GM20431 (cell line): ENCODE results near the gene QPCTL.

Experiments
- in situ Hi-C: fragments of 300-500 bp; cut with MseI, MboI; formaldehyde crosslinking; loops from one replicate; pipeline ENCODE4 v1.15.0; 2020; ENCODE audit warnings: low sequenced_read_pairs; ENCODE audit not compliant: unreplicated experiment

Gene QPCTL

DNA sequence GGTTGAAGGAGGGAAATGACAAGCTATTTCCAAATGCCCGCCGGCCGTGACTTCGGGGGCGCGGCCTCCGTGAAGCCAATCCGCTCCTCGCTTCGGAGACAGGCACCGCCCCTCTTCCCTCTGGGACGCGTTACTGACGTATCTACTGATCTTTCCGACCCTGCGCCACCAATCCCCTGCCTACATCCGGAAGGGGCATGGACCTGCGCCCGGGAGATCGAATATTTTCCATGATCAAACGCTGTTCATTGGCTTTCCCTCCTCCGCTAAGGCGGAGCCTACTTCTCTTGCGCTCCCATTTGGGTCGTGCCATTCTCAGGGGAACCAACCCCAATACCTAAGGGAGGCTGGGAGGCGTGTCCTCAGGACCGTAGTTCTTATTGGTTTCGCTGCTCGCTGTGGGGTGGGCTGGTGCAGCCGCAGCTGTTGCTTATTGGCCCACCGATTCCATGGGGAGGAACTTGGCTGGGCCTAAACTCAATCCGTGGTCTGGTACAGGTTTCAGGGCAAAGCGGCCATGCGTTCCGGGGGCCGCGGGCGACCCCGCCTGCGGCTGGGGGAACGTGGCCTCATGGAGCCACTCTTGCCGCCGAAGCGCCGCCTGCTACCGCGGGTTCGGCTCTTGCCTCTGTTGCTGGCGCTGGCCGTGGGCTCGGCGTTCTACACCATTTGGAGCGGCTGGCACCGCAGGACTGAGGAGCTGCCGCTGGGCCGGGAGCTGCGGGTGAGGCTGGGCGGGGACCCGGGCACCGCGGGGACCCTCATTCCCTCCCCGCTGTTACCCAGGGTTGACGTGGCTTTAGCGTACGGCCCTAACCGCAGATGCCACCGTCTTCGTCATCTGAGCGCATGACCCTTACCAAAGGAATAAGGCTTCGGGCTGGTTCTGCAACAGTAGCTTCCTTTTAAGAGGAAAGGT lies at the start of gene QPCTL:
Gene QPCTL (plus strand): TSS at position 480 of the 919 bp plus-strand sequence. CDS start 38 bp downstream, at position 518.
- in situ Hi-C loops, result no loop called here

DNA sequence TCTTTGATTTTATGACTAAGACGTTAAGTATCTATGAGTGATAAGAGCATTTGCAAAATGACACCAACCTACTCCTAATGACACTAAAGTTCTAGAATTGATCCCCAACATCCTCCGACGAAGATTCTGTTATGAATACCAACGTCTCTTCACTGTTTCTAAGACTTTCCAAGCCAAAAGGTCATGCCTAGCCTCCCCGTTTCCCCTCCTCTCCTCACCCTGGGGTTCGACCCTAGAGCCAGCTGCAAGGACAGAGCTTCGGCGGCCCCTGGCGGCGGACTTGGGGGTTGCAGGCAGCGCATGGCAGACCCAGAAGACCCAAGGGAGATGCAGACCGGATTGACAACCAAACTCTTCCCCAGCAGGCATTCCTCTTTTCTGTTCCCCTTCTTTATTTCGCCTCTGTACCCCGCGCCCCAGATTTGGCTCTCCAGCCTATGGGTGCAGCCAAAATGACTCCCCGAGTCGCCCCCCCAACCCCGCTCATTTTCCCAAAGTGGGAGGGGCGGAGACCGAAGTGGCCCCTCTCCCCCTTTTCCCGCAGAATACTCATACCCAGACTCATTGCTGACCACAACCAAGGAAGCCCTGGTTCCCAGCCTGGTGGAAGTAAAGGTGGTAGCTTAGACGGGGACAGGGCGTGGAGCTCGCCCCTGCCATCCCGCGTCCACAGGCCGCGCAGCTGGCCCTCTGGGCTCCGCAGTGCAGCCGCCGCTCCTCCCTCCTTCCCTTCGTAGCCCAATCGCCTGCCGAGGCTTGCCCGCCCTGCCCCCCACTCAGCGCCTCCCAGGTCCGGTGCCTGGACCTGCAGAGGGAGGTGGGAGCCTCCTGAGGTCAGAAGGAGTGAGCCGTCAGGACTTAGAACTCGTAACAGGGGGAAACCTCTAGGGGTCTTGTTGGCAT lies 49.2 kb upstream of the QPCTL start:
- in situ Hi-C loops, result no loop called here

DNA sequence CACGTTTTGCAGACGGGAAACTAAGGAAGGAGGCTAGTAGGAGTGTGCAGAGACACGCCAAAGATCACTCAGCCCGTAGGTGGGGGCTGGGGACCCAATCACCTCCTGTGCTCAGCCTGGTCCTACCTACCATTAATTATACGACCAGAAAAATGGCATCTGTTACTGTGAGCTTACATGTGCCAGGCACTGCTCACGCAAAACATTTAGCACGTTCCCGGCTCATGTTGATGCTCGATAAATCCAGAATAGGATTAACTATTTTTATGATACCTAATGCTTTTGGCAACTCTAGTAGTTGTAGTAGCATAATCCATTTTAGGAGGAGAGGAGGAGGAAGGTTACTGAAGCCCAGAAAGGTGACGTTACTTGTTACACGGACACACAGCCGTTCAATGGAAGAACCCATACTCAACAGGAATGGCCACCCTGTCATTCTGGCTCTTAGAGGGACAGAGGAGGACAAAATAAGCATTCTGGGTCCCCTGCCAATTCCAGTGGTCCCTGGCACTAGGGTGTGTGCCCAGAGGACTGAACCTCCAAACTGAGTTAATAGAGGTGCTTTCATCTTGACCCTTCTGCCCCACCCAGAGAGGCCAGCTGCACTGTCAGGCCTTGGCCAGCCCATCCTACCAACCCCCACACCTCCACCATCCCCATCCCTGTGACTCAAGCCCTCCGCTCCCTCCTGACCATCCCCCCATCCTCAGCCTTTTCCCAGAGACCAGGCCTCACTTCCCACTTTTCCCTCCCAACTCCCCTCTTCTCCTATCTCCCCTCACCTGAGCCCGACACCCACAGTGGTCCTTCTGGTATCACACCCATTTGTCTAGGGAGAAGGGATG lies 48.3 kb upstream of the QPCTL start:
- in situ Hi-C loops, result no loop called here

DNA sequence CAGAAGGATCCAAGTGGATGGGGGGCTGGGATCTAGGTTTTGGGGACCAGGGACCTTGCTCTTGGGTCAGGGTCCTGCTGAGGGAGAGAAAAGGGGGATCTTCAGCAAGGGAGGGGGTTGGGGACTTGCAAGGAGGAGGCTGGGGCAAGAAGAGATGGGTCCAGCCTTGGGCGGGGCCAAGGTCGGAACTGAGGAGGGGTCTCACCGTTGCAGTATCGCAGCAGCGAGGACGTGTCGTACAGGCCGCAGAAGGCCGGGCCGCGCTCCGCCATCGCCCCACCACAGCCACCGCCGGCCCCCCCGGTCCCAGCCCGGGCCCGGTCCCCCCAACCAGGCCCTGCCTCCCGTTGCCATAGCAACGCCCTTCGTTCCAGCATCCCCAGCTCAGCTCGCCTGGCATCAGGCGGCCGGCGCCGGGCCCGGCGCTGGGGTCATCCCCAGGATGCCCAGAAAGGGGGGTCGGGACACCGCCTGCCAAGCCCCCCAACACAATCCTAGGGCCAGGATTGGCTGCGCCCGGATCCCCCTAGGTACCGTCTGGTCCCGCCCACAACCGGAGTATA lies 47.3 kb upstream of the QPCTL start:
- in situ Hi-C loops, result no loop called here

DNA sequence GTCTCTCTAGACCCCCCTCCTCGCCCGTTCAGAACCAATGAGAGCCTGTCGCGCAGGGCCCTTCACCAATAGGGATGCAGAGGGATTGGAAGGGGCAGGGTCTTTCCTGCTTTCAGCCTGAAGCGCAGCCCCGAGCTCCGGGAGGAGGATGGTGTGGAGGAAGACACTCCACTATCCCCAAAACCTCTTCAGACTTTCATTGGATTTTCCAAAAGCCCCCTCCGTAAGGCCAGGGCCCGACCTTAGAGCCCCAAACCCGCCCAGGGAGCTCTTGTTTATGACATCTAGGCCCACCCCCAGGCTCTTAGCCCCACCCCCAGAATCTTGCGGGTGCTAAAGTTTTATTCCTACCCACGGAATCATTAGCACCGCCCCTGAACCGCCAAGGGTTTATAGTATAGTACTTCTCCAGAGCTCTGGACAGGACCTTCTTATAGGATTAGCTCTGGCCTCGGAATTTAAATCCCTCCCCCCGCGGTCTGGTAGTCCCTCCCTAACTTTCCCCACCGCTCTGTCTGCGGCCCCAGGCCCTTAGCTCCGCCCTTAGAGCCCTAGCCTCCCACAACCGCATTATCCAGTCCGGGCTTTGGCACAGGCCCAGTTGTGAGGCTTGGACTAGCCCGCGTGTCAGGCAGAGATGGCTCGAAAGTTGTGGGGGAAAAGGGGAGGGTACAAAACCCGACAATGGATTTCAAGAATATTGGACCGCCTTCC lies 46.7 kb upstream of the QPCTL start:
- in situ Hi-C loops, result no loop called here

DNA sequence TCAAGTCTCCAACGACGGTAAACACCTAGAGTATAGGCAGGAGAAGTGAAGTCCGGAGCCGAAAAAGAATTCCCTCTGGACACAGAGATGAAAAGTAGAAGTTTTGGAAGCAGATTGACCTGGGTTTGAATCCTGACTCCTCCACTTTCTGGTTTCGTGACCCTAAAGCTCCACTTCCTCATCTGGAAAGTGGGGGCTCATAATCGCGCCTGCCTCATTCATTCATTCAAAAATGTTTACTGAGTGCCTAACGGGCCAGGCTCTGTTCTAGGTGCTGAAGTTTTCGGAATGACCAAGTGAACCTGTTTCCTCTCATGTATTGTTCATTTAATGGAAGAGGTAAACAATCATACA lies 46.1 kb upstream of the QPCTL start:
- in situ Hi-C loops, result no loop called here

DNA sequence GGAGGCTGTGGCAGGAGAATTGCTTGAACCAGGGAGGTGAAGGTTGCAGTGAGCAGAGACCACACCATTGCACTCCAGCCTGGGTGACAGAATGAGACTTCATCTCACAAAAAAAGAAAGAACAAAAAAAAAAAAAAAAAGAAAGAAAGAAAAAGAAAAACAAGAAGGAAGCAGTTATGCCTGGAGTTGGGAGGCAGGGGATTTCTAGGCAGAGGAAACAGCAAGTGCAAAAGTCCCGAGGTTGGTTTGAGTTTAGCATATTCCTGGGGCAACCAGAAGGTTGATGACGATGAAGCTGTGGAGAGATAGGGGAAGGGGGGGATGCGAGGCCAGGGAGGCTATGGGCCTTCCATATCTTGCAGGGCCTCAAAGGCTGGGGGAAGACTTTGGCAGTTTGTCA lies 41.7 kb upstream of the QPCTL start:
- in situ Hi-C loops, result no loop called here

DNA sequence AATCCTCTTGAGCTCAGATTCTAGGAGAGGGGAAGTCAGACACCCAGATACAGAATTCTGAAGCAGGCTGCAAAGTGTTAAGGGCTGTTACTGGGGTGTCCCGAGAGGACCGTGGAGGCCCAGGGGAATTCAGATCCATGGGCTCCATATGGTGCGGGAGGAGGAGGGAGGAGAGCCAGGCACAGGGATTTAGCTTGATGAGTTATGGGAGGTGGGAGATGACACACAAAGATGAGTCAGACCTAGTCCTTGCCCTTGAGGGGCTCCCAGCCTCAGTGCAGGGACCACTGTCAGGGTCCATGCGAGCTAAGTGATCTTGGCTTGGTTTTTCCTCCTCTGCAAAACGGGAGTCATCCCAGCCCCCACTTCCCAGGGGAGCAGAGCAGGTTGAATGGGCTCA lies 38.8 kb upstream of the QPCTL start:
- in situ Hi-C loops, result no loop called here

DNA sequence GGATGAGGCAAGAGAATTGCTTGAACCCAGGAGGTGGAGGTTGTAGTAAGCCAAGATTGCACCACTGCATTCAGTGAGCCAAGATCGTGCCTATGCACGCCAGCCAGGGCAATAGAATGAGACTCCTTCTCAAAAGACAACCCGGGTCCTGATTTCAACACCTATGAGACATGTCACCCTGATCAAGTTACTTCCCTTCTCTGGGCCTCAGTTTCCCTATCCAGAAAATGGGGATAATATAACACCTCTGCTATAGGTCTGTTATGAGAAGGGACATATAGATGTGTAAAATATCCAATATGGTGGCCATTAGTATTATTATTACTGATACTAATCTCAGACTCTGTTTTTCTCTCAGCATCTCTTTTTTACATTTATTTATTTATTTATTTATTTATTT lies 37.4 kb upstream of the QPCTL start:
- in situ Hi-C loops, result no loop called here

DNA sequence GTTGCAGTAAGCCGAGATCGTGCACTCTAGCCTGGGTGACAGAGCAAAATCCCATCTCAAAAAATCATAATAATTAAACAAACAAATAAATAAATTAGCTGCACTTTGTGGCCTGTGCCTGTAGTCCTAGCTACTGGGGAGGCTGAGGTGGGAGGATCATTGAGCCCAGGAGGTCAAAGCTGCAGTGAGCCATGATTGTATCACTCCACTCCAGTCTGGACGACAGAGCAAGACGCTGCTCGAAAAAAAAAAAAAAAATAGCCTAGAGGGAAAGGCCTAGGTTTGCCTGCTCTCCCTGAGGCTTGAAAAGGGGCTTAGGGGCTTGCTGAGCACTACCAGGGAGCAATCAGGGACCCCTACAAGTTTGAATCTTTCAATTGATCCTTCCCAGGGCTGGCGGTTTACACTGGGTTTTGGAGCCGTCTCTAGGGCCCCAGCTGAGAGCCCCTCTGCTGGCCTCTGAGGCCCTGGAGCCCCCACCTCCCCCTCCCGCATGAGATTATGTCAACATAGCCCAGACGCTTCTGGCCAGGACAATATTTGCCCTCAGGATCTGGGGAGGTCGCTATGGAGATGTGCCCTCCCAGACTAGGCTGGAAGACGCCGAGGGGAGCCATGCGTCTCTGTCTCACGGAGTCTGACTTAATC lies 34.8 kb upstream of the QPCTL start:
- in situ Hi-C loops, result no loop called here

DNA sequence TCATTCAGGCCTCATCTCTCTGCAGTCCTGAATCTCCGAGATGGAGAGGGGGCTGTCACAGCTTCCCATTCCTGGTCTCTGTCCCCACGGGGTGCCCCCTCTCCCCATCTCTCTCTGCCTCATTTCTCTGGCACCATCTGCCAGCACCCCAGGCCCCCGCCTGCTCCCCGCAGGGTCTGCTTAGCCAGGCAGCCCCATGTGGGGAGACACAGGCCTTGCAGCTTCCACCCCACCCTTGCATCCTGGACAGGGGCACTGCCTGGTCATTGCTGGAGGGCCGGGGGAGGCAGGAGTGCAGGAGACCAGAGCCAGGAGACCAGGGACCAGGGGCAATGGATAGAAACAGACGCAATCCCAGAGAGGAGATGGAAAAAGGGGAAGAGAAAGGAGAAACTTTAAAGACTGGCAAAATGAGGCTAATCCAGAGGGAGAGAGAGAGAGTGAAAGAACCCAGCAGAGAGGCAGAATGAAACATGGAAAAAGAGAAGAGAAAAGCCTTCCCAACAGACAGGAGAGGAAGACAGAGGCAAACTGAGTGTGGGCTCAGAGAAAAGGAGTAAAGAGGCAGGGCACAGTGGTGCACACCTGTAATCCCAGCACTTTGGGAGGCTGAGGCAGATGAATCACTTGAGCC lies 33.3 kb upstream of the QPCTL start:
- in situ Hi-C loops, result no loop called here

DNA sequence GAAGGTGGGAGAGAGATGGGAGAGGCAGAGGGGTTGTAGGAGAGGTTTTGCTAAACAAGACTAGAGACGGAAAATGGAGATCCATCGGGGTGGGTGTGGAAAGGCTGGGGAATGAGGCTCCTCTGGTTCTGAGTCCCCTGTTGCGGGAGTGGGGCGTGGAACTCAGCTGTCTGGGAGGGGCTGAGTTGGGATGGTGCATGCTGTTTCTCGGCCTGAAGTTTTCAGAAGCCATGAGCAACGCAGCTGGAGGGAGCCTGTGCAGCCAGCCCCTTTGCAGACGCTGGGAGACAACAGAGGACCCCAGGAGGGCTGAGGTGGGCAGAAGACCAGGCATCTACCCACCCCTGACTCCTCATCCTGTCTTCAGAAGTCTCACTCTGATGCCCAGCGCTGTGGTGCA lies 31.8 kb upstream of the QPCTL start:
- in situ Hi-C loops, result no loop called here

DNA sequence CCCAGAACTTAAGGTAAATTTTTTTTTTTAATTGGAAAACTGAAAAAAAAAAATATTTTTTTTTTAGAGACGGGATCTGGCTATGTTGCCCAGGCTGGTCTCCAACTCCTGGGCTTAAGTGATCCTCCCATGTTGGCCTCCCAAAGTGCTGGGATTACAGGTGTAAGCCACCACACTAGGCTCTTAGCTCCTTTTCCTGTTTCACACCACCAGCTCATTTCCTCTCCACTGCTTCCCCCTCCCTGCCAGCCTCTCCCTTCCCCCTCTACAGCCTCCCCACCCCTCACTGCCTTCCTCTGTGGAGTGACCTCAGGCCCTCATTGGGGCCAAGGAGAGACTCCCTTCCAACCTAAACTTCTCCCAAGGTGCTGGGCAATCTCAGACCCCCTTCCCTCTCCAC lies 28.7 kb upstream of the QPCTL start:
- in situ Hi-C loops, result no loop called here

DNA sequence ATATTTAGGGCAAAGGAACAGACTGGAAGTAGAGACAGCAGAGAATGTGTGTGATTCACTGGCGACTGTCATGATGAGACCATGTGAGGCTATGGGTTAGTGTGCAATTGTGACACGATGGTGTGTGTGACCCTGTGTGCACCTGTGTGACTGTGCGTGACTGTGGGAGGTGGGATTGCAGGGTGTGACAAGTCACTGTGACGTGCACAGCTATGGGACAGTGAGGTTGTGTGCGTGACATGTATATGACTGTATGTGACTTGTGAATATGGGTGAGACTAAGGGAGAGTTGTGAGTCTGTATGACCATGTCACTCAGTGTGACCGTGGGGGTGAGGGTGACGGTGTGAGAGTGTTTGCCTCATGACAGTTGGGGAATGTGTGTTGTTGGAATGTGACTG lies 27.9 kb upstream of the QPCTL start:
- in situ Hi-C loops, result no loop called here

DNA sequence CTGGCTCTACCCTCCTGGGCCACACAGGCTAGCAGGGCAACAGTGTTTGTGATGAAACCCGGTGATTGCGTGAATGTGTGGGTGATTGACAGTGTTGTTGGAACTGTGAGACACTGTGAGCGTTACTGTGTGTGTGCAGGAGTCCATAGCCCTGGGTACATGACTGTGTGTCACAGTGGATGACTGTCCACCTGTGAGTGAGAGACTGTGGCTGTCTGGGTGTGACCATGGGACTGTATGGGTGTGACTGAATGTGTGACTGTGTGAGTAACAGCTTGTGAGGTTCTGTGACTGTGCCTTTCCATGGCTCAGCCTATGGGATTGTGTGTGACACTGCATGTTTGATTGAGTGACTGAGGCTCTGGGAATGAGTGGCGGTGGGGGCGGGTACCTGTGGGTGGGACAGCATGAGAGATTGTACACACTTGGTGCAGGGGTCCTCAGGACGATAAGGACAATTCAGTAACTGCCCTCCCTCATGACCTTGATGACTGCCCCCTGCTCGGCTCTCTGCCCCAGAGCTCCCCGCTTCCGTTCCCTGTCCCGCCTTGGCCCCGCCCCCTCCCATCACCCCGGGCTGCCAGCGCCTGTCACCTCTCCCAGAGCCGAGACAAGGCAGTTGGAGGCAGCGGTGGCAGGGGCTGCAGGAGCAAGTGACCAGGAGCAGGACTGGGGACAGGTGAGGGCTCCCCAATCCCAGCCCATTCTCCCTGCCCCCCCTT lies 24.7 kb upstream of the QPCTL start, which contains the start of gene GIPR:
Gene GIPR (plus strand): TSS at position 602 of the 722 bp plus-strand sequence. CDS start 1,300 bp downstream, outside the sequence.
- in situ Hi-C loops, result no loop called here

DNA sequence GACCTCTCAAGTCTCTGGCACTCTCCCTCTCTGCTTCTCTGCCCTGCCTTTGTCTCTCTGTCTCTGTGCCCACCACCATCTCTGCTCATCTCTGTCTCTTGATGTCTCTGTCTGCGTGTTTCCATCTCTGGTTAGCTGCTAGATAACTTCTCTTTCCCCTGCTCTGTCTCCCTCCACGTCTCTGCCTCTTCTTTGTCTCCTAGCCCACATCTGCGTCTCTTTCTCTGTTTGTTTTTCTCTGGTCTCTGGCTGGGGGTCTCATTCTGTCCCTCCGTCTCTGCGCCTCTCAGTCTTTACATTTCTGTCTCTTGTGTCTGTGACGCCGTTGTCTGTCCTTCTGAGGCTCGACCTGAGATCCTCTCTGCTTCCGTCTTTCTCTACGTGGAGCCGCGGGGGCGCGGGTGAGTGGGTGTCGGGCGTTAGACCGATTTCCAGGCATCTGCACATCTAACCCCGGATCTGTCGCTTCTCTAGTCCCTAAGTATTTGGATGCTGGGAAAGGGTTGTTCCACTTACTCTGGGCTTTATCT lies 24.1 kb upstream of the QPCTL start:
- in situ Hi-C loops, result no loop called here

DNA sequence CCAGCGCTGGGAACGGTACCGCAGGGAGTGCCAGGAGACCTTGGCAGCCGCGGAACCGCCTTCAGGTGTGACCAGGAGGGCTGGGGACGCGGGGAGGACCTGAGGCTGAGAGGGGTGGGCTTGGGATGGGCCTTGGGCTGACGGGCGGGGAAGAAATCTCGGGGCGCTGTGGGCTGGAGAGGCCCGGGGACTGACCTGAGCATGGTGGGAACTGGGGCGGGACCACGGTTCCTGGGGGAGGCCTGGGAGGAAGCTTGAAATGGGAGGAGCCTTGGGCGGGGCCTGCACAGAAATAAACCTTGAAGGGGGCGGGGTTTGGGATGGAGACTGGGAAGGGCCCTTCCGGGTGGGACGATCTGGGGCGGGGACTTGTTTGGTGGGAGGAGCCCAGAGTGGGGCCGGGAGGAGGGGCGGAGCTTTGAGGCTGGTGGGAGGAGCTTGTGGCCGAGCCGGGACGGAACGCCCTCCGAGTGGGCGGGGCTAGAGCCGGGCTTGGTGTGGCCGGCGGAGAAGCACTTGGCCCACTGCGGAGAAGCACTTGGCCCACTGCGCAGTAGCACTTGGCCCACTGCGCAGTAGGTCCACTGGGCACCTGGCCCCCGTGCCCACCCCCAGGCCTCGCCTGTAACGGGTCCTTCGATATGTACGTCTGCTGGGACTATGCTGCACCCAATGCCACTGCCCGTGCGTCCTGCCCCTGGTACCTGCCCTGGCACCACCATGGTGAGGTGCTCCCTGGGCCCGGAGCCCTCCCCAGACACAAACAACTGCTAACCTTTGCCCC lies 21.6 kb upstream of the QPCTL start:
- in situ Hi-C loops, result no loop called here
